Measurements from ENCODE around the gene LFNG.

Gene LFNG

DNA sequence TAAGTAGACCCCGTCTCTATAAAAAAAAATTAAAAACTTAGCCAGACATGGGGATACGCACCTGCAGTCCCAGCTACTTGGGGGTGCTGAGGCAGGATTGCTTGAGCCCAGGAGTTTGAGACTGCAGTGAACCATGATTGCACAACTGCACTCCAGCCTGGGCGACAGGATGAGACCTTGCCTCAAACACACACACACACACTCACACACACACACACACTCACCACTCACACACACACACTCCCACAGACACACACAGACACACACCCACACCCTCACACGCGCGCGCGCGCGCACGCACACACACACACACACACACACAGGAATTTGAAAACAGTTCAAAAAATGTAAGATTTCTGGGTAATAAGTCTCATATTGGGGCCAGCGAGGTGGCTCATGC lies 34.7 kb upstream of the LFNG start:
- no peak for DNase-seq

DNA sequence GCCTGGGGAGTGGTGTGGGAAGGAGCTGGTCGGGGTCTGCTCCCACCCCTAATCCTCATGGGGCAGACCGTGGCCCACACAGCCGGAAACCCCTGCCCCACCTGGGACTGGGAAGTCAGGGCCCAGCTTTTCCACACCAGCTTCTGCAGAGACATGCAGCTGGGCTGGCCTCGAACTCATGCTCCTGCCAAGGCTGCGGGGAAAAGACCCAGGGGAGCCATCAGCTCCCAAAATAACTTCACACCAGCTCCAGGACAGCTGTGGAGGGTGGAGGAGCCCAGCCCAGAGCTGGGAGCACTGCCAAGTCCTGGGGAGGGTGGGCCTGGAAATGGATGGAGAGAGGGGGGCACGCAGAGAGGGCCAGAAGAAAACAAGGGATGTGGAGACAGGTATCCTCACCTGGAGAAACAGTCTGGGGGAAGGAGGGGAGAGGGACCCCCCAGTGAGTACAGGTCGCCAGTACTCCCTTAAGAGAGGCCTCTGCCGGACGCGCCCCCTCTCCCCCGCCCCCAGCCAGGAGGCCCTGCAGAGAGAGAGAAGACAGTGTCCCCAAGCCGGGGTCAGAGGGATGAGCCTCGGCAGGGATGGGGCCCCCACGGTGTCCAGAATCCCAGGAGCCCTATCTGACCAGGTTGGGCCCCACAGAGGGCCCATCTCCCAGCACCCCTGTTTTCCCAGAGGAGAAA lies 31.8 kb upstream of the LFNG start:
- DNase-seq: no peak

DNA sequence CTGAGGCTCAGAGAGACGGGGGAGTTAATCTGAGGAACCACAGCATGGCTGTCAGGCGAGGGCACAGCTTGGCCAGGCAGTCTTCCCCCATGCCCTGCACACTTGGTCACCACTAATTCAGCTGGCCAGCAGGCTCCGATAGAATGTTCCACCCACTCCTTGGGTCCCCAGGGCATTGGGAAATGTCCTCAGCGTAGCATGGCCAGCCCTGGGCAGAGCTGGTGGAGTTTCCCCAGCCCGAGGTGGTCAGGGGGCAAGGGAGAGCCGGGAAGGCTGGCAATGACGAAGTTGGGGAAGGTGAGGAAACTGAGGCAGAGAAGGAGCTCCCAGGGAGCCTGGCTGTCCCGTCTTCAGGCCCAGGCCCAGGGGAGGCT lies 31.3 kb upstream of the LFNG start:
- DNase-seq: no peak

DNA sequence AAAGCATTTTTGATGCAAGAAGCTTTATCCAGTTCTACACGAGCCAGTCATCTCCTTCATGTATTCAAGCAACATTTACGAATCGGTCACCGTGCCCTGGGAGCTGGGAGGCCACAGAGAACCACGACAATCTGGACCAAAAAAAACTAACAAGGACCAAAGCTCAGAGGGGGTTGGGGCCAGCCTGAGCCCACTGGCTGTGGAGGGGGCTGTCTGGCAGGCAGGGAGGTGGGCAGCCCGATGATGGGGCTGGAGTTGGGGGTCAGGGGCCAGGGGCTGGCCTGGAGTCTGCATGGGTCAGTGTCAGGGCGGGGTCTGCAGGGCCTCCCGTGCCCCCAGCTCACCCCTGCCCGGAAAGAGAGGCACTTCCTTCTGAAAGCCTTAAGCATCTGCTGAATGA lies 30.9 kb upstream of the LFNG start:
- no peak for DNase-seq

DNA sequence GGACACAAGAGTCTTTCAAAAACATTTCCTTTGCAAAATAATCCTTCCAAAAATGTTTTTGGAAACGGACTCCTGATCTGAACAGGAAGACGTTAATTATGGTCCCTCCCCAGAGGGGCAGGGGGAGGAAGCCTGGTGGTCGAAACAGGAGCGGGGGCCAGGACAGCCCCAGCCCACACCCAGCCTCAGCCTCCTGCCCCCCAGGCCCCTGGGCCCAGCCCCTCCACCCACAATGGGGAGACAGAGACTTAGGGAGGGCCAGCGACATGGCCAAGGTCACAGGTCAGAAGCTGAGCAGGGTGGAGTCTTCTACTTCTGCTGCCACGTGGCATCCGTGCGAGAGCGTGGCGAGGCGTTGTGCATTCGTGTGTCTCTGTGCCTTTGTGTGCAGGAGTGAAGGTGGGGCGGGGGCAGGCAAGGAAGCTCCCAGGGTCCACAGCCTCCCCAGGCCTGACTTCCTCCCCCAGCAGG lies 29.4 kb upstream of the LFNG start:
- no peak for DNase-seq

DNA sequence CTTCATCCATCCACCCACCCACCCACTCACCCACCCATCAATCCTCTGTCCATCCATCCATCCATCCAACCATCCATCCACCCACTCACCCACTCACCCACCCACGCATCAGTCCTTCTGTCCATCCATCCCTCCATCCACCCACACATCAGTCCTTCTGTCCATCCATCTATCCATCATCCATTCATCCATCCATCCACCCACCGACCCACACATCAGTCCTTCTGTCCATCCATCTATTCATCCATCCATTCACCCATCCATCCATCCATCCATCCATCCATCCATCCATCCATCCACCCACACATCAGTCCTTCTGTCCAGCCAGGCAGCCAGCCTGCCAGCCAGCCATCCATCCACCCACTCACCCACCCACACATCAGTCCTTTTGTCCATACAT lies 27.5 kb upstream of the LFNG start:
- no peak for DNase-seq

DNA sequence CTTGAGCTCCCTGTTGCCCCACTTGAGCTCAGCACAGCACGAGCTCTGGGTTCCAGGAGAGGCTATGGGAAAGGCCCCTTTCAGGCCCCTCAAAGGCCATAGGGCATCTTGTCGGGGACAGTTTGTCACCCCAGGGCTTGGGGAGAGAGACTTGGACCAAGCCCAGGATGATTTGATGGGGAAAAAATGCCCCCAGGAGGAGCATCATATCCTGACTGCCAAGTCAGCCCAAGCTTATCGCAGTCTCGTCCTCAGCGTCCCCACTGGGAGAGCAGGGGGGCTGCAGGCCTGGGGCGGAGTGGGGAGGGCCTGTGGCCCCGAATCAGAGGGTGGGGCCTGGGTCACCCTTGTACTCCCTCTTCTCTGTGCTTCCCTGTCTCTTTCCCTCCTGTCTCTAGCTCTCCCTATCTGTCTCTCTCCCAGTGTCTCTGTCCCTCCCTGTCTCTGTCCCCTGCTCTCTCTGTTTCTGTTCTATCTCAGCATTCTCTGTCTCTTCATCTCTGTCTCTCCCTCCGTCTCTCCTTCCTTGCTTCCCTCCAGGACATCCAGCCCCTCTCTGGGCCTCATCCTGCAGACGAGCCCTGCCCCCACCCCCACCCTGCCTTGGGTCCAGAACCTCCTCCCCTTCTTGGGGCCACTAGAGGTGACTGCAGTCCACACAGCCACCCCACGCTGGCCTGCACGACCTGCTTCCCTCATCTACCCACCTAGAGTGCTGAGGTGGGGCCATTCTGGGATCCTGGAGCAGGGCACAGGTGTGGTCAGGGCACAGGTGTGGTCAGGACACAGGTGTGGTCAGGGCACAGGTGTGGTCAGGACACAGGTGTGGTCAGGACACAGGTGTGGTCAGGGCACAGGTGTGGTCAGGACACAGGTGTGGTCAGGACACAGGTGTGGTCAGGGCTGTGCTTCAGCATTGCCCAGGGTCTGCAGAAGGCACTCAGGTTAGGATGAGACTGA lies 26.1 kb upstream of the LFNG start:
- no peak for DNase-seq

DNA sequence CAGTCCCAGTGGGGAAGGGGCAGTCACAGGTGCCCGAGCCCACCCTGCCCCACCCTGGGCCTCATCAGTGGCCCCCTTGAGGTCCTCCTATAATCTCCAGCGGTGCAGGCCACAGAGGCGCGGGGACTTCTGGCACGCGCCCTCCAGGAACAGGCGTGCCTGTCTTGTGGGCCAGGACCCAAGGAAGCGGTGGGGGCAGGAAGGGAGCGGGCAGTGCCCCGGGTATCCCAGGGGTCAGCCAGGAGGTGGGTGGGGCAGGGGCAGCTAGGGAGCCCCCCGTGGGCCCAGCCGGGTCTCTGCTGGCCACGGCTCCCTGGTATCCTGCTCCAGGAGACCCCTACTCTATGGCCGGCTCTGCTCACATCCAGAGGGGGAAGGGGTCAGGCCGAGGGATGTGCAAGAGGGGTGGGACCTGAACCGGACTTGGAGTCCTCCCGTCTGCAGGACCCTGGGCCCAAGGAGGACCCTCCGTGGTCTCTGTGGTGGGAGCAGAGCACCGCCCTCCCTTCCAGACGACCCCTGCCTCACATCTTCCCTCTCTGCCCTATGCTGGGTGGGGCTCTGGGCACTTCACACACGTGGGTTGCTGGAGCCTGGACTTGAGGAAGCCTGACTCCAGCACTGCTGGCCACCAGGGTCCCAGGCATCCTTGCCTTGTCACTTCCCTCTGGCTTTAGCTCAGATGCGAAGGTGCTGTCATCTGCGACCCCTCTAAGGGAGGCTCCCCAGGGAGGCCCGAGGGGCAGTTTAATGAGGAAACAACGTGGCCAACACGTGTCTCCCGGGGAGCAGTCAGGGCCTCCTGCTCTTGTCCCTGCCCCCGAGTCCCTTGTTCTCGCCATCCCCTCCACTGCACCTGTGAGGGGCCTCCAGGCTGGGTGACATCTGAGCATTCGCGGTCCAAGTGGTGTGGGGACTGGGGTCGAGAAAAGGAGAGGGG lies 25.1 kb upstream of the LFNG start:
- no peak for DNase-seq

DNA sequence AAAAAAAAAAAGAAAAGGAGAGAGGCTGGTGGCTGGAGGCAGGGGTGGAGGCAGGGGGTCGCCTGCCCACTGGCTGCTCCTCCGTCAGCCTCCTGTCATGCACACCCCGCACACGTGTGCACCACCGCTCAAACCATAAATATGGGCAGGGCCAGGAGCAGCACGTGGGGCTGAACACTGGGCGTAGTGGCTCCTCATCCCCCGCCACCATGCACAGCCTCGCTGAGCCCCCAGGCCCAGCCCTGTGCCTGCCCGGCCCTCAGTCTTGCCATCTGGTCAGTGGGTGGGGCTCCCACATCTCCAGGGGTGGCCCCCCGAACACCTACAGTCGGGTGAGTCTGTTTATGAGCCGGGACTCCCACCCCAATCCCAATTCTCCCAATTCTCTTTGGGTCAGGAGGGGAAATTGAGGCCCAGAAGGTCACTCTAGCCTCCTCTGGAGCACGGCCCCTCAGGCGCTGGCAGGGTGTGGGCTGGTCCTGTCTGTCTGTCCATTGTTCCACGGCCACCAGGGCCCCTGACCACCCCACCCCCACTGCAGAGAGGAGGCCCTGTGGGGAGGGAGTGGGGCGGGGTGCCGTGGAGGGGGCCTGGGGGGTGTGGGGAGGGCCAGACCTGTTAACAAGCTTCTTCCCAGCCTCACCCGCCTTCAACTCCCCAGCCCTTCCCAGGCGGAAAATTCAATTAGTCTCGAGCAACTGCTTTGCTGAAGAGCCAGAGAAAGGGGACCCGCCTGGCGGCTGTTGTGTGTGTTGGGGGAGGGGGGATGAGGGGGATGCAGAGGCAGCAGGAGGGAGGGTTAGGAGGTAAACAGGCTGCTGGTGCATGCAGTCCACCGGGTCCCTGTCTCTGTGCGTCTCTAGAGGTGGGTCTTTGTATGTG lies 23.9 kb upstream of the LFNG start:
- no peak for DNase-seq

DNA sequence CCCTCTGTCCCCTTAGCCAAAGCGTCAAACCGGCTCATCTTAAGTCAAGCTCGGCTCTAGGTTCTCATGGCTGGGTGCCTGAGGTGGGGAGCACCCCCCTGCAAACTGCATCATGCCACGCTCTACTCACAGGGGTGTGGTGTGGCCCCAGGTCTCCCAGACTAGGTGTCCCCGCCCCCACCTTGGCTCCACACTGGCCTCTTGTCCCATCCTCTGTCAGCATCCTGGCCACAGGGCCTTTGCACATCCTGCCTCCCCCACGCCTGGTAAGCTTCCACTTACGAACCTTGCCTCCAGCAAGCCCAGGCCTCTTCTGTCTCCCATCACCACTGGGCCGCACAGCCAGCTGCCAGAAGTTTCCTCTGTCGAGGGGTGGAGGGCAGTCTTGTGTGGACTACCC lies 23.2 kb upstream of the LFNG start:
- DNase-seq: no peak

DNA sequence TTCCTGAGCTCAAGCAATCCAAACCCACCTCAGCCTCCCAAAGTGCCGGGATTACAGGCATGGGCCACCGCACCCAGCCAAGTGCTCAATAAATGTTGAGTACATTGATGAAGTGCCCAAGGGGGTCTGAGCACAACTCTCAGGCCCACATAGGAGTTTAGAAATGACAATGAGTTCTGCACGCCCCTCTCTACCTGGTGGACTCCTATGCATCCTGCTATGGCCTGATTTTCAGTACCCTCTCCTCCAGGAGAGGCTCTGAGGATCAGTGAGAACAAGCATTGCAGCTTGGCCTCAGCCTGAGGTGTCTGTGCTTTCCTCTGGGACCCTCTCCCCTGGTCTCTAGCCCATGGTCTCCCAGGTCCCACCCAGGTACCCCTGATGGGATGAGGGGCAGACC lies 22.5 kb upstream of the LFNG start:
- DNase-seq: no peak

DNA sequence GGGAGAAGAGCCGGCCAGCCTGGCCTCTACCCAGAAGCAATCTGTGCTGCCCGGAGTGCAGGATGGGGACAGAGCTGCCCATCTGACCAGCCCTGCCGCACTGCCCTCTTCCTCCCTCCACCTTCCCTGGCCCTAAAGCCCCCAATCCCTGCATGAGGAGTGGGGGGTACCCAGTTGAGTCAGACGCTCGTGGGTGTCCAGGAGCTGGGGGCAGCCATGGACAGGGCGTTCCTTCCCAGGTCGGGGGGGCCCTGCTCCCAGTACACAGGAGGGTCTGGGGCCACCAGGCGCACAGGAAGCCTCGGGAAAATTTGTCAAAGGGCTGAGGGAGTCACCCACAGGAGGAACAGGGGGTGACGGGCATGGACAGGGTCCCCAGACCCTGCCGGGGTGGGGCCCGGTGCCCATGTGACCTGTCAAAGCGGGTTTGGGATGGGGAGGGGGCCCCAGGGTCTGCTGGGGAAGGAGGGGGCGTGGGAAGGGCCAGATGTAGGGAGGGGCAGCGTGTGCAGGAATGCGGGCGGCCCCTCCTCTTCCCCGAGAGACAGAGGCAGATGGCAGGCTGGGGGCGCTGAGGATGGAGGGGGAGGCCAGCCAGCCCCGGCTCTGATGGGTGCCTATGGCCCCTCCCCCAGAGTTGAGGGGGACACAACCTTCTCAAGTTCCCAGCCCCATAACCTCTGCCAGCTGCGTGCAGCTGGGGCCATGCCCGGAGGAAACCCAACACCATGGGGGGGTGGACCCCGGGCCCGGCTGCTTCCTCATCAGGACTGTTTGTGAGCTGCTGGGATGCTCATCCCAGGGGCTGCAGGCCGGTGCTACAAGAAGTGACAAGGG lies 21.9 kb upstream of the LFNG start:
- no peak for DNase-seq

DNA sequence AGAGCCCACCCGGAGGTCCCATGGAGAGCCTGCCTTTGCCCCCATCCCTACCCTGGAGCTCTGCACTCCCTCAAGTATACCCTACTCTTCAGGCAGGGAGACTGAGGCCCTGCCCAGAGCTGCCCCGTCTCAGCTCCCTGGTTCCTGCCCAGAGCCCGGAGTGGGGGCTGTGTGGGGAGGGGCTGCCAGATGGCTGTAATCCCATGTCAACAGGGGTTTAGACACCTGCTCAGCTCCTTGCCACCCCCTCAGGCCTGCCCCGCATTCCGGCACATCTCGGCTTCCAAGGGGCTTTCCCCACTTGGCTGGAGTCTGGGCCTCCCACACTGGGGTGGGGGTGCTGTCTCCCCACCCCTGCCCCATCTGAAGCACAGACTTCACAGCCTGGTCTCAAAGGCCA lies 20.9 kb upstream of the LFNG start:
- no peak for DNase-seq

DNA sequence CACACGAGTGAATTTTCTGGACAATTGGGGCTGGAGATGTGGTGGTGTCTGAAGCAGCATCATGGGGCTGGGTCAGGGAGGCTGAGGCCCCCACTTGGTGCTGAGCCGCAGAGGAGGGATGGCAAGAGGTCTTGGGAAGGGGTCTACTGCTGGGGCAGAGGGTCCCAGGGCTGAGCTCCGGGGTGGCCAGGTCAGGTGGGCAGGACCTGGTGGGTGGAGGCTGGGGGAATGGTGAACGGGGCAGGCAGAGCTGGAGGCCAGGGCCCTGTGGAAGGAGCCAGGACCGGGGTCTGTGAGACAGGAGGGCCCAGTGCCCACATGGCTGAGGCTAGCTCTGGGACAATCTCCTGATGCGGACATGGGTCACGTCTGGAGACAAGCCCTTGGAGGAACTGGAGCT lies 20.4 kb upstream of the LFNG start:
- no peak for DNase-seq

DNA sequence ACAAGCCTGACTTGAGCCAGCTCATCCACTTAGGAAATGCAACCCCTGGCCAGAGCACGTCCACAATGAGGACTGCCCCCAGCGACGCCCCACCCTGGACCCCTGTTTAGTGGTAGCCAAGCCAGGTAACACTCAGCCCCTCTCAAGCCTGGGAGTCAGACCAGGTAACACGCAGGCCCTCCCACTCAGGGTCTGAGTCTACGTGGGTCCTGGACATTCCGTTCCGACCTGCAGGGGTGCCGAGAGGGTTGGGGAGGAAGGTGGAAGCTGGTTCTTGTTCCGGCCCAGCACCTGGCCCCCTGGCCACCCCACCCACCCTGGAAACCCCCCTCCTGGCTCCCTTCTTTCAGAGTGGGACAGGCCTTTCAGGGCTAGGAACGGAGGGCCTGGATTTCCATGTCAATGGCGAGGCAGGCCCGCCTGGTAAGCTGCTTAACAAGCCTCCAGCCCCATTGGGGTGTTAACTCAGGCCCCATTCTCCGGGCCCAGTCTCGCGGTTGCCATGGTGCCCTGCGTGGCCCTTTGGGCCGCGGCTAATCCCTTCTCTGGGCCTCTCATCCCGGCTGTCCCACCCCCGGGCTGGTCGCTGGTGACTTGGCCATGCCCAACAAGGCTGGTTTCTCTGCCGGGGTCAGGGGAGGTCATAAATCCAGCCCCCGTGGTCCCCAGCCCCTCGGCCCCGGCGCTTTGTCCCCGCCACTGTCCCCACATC lies 19.7 kb upstream of the LFNG start:
- no peak for DNase-seq

DNA sequence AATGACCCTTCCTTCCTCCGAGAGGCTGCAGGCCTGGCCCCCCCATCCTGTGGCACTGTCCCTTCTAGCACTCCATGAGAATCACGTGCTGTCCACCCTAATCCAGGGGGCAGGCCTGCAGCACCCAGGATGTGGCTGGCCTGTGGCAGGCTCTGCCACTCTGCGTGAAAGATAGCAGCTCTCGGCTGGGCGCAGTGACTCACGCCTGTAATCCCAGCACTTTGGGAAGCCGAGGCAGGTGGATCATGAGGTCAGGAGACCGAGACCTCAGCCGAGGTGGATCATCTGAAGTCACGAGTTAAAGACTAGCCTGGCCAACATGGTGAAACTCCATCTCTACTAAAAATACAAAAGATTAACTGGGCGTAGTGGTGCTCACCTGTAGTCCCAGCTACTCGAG lies 18.9 kb upstream of the LFNG start:
- no peak for DNase-seq

DNA sequence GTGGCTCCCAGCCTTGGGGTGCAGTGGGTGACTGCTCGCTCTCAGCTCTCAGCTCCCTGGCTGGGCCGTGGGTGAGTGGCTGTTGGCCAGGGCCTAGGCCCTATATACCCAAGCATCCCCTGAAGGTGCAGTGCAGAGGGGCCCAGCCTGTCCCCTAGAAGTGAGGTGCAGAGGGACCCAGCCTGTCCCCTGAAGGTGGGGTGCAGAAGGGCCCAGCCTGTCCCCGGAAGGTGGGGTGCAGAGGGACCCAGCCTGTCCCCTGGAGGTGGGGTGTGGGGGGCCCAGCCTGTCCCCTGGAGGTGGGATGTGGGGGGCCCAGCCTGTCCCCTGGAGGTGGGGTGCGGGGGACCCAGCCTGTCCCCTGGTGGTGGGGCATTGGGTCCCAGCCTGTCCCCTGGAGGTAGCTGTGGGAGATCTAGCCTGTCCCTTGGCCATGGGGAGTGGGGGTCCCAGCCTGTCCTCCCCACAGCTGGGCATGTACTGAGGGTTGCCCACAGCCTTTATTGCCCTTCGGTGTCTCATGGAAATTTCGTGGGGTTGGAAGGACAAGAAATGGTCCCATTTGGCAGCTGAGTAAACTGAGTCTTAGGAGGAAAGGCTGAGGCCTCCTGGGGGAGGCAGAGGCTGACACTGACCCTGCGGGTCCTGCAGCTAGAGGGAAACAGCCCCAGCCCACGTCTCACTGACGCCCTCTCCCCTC lies 17.5 kb upstream of the LFNG start:
- DNase-seq: no peak

DNA sequence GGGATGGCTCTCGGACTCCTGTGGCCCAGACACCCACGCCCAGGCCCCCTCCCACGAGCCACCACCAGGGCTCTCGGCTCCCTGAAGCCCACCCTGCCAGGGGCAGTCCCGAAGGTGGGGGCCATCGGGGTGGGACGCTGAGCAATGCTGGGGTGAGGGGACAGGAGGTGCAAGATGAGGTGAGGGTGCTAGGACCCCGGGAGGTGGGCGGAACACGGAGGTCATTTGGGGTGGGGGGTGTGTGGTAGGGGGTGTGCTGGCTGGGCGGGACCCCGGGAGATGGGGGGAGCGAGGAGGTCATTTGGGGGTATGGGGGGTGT lies 17.0 kb upstream of the LFNG start:
- DNase-seq: no peak

DNA sequence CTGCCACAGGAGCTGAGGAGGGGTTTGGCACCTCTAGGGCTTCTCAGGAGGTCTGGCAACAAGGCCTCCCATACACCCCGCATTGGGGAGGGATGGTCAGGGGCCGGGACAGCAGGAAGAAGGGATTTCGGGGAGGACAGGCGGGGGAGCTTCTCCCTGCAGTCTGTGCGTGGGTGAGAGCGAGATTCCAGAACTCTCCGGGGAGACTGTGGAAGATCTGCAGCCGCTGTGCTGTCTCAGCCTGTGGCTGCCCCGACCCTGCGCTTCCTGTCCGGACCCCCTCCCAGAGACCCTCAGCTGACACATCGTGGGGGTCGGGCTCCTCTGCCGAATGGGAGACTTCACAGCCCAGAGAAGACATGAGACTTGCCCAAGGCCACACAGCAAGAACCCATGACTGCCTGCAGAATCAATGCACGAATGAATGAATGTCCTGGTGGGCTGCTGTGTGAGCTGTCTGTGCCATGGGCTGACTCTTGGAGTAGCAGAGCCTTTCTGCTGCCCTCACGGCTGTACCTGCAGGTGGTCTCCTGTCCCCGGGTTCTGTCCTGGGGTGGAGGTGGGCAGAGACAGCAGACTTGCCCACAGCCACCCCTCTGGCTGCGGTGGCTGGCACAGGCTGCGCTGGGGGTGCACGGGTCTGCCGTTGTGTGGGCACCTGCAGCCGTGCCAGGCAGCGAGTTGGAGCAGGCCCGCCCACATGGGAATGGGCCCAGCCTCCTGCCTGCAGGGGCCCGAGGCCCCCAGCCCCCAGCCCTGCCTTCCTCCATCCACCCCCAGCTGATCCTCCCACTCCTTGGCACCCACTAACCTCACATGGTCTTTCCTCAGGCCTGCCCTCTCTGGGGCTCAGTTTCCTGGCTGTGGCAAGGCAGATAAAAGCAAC lies 16.3 kb upstream of the LFNG start:
- no peak for DNase-seq
